Measurements from ENCODE around the gene CCL24.
"Not testable (repeated sequence)": the region's sequence is repeated elsewhere in the genome, so short reads cannot be mapped to it uniquely, and the experiment has no call there.

Gene CCL24

GRCh38 chr7:75779035-75779434 lies 34.6 kb downstream of the CCL24 start:
- not testable (repeated sequence) for DNase-seq

GRCh38 chr7:75776295-75776971 lies 37.2 kb downstream of the CCL24 start:
- peak; percentile 73 for DNase-seq

GRCh38 chr7:75773958-75774357 lies 39.6 kb downstream of the CCL24 start:
- DNase-seq: not testable (repeated sequence)

- DNase-seq: peak; percentile 26
Measured at GRCh38 chr7:75772081-75773077, 41.2 kb downstream of the CCL24 start, which contains the start of gene CCL26. TSS of gene CCL26 (minus strand) at chr7:75772211. CDS start at chr7:75772176, 35 bp downstream.

GRCh38 chr7:75771224-75771623 lies 42.4 kb downstream of the CCL24 start:
- no peak for DNase-seq

- DNase-seq: no peak
Measured at GRCh38 chr7:75762350-75762917, 51.2 kb downstream of the CCL24 start.

GRCh38 chr7:75761801-75762200 lies 51.8 kb downstream of the CCL24 start:
- DNase-seq: not testable (repeated sequence)
